Putamen (tissue), 1 donor: ENCODE results near the gene ZFP92.
A peak's percentile ranks its signal among the peaks of the same experiment; 100 is the strongest.

Source experiments
- DNase-seq: peaks from one replicate; pipeline ENCODE4 v3.0.0-alpha.2; 2016; ENCODE audit warnings: low spot score

ZFP92 gene

GRCh38 chrX:153438532-153438931 is 27.3 kb downstream of the ZFP92 start:
- peak; percentile 7 for DNase-seq

- DNase-seq: no peak
Measured at GRCh38 chrX:153439977-153440376, 28.7 kb downstream of the ZFP92 start.

GRCh38 chrX:153440556-153441135 is 29.4 kb downstream of the ZFP92 start:
- no peak for DNase-seq

GRCh38 chrX:153441296-153441695 is 30.0 kb downstream of the ZFP92 start:
- no peak for DNase-seq

- no peak for DNase-seq
Measured at GRCh38 chrX:153441981-153442380, 30.7 kb downstream of the ZFP92 start.

- no peak for DNase-seq
Measured at GRCh38 chrX:153442463-153442862, 31.2 kb downstream of the ZFP92 start.

GRCh38 chrX:153443476-153444332 is 32.4 kb downstream of the ZFP92 start:
- no peak for DNase-seq

- no peak for DNase-seq
Measured at GRCh38 chrX:153444333-153445011, 33.2 kb downstream of the ZFP92 start.

GRCh38 chrX:153445106-153445855 is 34.0 kb downstream of the ZFP92 start:
- DNase-seq: no peak

- no peak for DNase-seq
Measured at GRCh38 chrX:153445856-153446635, 34.8 kb downstream of the ZFP92 start, which contains the start of gene TREX2. Gene TREX2 (minus strand): TSS chrX:153446056. CDS start chrX:153445430, 626 bp downstream.

GRCh38 chrX:153446636-153446936 is 35.3 kb downstream of the ZFP92 start:
- DNase-seq: no peak

- DNase-seq: no peak
Measured at GRCh38 chrX:153446950-153447580, 35.8 kb downstream of the ZFP92 start.

- DNase-seq: no peak
Measured at GRCh38 chrX:153447581-153447960, 36.3 kb downstream of the ZFP92 start.

- no peak for DNase-seq
Measured at GRCh38 chrX:153448556-153449367, 37.5 kb downstream of the ZFP92 start.

- DNase-seq: no peak
Measured at GRCh38 chrX:153449368-153450113, 38.3 kb downstream of the ZFP92 start.

GRCh38 chrX:153450114-153450948 is 39.1 kb downstream of the ZFP92 start:
- no peak for DNase-seq

GRCh38 chrX:153450949-153451277 is 39.6 kb downstream of the ZFP92 start:
- DNase-seq: no peak

GRCh38 chrX:153454901-153455550 is 43.8 kb downstream of the ZFP92 start:
- DNase-seq: no peak
